Endothelial cell of hepatic sinusoid (primary cell): Measurements from ENCODE around the gene CHPF.

Source experiments
- in situ Hi-C: cut with HindIII; loops from 2 replicates; pipeline ENCODE4 v1.10.0; 2017; ENCODE audit warnings: low sequenced_read_pairs

Gene CHPF, protein sequence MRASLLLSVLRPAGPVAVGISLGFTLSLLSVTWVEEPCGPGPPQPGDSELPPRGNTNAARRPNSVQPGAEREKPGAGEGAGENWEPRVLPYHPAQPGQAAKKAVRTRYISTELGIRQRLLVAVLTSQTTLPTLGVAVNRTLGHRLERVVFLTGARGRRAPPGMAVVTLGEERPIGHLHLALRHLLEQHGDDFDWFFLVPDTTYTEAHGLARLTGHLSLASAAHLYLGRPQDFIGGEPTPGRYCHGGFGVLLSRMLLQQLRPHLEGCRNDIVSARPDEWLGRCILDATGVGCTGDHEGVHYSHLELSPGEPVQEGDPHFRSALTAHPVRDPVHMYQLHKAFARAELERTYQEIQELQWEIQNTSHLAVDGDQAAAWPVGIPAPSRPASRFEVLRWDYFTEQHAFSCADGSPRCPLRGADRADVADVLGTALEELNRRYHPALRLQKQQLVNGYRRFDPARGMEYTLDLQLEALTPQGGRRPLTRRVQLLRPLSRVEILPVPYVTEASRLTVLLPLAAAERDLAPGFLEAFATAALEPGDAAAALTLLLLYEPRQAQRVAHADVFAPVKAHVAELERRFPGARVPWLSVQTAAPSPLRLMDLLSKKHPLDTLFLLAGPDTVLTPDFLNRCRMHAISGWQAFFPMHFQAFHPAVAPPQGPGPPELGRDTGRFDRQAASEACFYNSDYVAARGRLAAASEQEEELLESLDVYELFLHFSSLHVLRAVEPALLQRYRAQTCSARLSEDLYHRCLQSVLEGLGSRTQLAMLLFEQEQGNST

DNA sequence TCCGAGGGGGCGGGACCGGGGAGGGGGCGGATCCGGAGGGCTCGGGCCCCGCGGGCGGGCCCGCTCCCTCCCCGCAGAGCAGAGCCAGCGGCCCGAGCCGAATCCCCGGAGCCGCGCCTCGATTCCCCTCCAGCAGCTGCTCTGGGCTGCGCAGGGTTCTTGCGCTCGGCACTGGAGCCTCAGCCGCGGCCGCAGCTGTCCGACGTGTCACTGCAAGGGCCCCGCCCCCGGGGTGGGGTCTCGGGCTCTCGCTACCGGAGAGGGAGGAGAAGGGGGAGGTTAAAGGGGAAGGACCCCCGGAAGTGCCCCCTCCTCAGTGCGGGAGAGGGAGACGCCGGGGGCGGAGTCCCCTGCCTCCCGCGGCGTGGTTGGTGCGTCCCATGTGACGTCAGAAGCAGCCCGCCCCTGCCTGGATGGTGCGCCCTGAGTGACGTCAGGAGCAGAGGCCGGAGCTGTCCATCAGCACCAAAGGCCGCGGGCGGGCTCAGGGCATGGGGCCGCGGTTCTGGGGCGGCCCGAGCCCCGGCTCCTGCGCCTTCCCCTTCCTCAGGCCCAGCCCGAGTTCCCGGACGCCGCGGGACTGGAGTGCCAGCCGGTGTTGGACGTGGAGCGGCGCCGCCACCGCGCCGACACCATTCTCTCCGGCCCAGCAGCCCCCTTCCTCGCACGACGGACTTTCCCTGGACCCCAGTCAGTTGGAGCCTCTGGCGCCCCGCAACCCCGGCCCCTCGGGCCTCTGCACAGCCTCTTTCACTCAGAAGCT is at the start of gene CHPF, which contains the start of gene TMEM198:
TSS of gene CHPF (minus strand) at position 214 of the 763 bp plus-strand sequence. CDS start 271 bp downstream, outside the sequence.
TSS of gene TMEM198 (plus strand) at position 433 of the 763 bp plus-strand sequence. CDS start 700 bp downstream, outside the sequence.
- in situ Hi-C loops: loop anchor here (5.0 kb wide), 3 partner anchors 41 to 104 kb away; no protein-coding TSS in a partner anchor

DNA sequence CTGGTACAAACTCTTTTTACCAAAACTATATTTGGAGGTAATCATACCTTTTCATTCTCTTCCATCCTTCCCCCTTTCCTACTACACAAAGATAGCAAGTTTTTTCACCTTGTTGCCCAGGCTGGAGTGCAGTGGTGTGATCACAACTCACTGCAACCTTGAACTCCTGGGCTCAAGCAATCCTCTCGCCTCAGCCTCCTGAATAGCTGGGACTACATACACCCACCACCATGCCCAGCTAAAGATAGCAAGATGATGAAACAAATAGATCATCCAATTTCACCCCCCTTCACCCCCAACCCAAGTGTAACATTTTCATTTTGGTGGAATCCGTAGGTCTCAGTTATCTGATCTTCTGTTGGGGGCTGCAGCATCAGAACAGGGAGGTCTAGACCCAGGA is 49.5 kb upstream of the CHPF start:
- in situ Hi-C loops: no loop called here

DNA sequence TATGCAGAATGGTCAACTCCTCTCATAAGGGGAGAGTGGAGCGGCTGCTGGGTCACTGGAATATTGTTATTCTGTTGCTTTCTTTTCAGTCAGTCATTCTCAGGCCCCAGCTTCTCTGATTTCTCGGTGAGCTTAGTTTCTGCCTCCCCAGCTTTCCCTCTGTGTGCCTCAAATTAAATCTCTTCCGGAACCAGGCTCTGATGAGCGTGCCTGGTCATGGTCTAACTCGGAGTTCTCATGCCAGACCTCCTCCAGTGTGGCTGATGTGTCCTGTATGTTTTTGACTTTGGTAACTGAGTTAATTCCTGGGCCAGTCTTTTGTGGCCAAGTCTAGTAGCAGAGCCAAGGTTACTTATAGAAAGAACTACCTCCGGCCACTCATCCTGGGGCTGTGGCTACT is 49.1 kb upstream of the CHPF start:
- in situ Hi-C loops: no loop called here

DNA sequence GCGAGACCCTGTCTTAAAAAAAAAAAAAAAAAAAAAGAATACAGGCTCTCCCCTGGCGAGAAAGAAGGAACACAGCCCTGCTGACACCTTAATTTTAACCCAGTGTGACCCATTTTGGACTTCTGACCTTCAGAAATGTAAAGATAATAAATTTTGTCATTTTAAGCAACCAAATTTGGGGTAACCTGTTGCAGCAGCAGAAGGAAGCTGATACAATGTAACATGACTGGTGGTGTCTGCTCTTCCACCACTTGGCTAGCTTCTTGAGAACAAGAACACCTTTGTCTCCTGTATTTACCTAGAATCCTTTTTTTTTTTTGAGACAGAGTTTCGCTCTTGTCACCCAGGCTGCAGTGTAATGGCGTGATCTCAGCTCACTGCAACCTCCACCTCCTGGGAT is 47.5 kb upstream of the CHPF start:
- in situ Hi-C loops: no loop called here

DNA sequence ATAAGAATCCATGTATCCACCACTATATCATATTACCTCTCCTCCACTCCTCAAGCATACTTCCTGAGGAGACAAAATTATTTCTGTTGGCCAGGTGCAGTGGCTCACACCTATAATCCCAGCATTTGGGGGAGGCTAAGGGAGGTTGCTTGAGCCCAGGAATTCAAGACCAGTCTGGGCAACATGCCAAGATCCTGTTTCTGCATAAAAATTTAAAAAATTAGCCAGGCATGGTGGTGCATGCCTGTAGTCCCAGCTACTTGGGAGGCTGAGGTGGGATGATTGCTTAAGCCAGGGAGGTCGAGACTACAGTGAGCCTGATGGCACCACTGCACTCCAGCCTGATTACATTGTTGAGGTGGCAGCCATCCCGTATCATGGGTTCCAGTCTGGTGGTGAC is 37.7 kb upstream of the CHPF start:
- in situ Hi-C loops: no loop called here

DNA sequence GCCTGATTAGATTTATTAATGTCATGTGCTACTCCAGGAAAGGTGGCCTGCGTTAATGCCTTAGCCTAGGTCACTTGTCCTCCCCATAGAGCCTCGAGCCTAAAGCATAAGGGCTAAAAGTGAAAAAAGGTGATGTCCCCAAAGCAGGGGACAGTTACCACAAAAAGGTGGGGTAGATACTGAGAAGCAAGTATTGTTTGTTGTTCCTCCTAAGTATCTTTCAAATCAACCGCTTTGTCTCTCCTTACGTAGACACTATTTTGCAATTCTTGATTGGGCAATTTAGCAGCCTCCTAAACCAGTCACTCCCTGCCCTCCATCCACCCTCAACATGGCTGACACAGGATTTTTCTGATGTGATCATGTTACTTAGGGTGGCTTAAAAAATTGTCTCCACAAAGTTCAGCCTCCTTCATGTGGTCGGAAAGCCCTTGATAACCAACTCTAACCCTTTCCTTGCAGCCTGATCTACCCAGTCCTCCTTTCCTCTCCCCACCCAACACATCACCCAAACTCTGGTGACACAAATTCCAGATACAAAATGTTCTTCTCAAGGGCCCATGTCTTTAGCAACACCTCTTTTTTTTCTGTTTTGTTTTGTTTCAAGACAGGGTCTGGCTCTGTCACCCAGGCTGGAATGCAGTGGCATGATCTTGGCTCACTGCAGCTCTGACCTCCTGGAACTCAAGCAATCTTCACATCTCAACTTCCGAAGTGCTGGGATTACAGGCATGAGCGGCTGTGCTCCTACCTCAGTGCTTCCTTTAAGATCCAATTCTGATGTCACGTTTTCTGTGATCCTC is 35.4 kb upstream of the CHPF start:
- in situ Hi-C loops: loop anchor here (5.0 kb wide), 1 partner anchor 78 kb away; no protein-coding TSS in a partner anchor

DNA sequence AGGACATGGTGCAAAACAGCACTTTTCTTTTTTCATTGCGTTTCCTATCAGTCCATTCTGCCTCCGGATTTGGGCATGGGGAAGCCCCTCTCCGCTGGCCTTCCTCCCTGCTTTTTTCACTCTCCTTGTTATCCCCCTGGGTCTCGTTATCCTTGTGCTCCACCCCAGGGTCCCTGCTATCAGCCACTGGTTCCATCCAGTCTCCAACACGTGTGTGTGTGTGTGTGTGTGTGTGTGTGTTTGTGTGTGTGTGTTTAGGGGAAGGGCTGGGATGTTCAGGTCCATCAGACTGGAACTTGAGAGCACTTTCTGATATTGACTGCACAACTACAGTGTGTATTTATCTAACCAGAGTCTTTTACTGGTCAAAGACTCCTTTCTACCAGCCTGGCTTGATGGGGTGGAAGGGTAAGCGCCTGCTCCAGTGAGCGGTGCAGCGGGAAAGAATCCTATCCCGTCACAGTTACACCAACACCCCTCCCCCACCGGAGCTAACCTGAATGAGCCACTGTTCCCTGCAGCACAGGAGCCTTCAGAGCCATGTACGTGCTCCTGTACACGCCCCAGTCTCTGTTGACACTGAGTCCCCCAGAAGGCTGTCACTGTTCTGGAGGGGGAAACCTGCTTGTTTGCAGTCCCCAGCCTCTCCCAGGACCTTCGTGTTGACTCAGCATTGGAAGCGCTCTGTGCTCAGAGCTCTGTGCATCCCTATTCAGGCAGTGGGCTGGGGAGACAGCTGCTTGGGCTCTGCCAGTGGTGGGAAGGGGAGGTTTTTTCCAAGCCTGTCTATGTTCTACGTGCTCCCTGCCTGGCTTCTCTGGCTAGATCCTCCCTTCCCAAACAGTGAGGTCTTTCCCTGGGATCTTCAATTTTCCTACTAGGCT is 33.1 kb upstream of the CHPF start:
- in situ Hi-C loops: loop anchor here (5.0 kb wide), 1 partner anchor 81 kb away; no protein-coding TSS in a partner anchor

DNA sequence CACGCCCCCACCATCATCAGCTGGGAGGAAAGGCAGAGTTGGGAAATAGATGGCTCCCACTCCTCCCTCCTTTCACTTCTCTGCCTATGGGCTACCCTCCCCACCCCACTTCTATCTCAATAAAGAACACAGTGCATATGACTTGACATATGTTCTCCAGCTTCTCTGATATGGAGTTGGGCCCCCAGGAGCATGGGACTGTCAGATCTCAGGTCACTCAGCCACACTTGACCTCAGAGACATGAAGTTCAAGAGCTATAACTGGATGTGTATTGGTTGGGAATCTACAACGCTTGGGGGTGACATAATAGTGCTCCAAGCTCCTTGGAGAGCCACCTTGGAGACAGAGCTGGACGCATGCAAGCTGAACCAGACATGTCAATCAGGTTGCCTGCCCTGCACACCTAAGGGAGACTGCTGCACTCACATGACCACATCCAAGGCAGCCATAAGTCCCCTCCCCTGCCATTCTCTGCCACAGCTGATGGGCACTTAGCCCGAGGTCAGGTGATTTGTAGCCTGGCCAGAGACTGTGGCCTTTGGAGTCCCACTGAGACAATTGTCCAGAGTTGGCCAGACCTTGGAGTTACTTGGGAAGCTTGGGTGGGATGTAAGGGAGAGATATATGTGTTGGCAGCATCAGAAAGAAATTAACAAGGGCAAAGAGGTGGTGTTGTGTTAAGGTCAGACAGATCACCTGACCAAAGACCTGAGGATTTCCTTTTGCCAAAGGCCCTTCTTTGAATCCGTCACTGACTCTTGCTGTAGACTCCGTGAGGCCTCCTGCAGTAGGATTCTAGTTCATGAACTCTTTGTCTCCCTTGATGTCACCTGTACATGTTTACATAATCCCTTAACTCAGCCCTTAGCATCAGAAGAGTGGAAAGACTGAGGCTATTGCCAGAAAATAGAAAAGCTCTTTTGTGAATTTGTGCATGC is 32.2 kb upstream of the CHPF start:
- in situ Hi-C loops: loop anchor here (5.0 kb wide), 1 partner anchor 81 kb away; no protein-coding TSS in a partner anchor

DNA sequence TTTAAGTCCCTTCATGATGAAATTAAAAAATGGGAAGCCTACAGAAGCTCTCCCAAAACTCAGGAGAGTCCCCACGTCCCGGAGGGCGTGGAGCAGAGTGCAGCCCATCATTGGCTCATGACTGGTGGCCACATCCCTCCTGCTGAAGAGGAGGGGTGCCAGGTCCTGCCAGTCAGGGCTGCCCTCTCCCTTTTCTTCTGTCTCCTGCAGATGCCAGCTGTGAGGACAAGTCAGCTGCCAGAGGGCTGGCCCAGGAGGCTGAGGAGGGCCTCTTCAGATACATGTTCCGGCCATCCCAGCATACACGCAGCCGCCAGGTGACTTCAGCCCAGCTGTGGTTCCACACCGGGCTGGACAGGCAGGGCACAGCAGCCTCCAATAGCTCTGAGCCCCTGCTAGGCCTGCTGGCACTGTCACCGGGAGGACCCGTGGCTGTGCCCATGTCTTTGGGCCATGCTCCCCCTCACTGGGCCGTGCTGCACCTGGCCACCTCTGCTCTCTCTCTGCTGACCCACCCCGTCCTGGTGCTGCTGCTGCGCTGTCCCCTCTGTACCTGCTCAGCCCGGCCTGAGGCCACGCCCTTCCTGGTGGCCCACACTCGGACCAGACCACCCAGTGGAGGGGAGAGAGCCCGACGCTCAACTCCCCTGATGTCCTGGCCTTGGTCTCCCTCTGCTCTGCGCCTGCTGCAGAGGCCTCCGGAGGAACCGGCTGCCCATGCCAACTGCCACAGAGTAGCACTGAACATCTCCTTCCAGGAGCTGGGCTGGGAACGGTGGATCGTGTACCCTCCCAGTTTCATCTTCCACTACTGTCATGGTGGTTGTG is 31.1 kb upstream of the CHPF start:
- in situ Hi-C loops: loop anchor here (5.0 kb wide), 1 partner anchor 83 kb away; no protein-coding TSS in a partner anchor

DNA sequence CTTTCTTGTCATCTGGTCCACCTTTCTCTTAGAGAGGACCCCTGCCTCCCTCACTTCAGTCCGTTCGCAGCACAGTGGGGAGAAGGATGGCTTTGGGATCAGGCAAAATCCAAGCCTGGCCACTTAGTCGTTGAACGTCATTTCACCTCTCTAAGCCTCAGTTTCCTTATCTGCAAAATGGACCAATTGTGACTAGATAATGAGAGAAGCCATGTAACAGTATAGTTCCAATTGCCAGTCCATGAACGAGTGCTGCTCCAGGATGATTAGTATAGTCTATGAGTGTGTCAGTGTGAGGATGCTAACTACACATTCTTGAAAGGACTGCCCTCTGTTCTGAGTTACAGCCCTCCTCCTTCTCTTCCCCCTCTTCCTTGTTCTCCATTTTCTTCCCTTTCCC is 29.6 kb upstream of the CHPF start:
- in situ Hi-C loops: no loop called here

DNA sequence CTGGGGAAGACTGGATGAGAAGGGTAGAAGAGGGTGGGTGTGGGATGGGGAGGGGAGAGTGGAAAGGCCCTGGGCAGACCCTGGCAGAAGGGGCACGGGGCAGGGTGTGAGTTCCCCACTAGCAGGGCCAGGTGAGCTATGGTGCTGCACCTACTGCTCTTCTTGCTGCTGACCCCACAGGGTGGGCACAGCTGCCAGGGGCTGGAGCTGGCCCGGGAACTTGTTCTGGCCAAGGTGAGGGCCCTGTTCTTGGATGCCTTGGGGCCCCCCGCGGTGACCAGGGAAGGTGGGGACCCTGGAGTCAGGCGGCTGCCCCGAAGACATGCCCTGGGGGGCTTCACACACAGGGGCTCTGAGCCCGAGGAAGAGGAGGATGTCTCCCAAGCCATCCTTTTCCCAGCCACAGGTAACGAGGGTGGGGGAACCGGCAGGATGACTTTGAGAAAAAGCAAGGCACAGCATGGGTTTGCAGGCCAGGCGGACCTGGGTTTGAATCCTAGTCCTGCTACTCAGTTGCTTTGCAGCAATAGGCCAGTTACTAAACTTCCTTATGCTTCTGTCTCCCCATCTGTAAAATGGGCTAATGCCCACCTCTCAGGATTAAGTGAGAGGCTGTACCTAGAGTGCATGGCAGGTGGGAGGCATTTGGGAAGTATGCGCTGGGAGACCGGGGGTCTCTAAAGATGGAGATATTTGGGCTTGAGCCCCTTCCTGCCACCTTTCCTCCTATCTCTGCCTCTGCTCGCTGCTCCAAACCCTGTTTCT is 28.8 kb upstream of the CHPF start, which contains the start of gene INHA:
TSS of gene INHA (plus strand) at position 74 of the 765 bp plus-strand sequence. CDS start at position 139, 65 bp downstream.
- in situ Hi-C loops: no loop called here

DNA sequence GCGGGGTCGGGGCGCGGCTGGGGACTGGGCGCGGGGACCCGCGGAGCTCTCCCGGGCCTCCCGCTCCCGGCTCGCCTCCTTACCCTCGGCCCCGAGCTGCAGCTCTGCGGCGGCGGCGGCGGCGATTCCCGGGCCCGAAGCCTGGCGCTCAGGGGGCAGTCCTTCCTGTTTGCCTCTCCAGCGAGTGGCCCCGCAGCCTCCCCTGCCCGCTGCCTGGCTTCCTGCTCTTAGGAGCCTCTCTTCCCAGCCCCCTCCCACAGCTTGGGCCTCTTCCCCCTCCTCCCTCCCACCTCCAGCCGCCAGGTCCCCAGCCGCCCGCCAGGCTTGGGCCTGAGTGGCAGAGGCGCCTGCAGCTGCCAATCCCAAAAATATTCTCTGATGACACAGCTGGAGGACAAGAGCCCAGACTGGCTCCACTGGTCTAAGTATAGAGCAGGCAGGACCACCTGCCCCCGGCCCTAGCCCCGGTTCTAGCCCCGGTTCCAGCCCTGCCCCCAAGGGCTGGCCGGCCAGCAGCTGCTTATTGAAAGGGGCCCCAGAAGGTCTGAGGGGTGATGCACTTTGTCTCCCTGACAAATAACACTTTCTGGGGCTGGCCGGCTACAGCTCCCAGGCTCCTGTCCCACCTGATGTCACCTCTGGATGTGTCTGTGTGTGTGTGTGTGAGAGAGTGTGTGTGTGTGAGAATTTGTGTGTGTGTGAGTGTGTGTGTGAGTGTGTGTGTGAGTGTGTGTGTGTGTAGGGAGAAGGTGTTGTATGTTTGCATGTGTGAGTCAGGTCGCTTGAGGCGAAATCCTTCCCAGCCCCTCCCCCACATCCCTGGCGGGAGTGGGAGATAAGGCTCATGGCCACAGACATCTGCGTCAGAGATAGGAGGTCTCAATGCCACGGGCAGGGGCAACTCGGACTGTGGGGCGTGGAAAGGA is 28.0 kb upstream of the CHPF start, which contains the start of gene OBSL1:
TSS of gene OBSL1 (minus strand) at position 229 of the 926 bp plus-strand sequence. CDS start 307 bp downstream, outside the sequence.
- in situ Hi-C loops: no loop called here

DNA sequence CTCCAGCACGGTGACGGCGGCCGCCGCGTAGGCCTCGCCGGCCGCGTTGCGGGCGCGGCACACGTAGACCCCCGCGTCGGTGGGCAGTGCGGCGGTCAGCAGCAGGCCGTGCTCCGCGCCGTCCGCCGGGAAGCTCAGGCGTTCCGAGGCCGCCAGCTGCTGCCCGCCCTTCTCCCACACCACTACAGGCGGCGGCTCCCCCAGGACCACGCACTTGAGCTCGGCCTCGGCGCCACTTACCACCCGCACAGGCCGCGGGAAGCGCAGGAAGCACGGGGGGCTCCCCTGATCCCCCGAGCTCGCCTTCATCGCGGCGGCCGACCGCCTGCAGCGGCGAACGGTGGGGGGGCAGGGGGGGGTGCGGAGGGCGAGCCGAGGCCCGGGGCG is 27.3 kb upstream of the CHPF start:
- in situ Hi-C loops: no loop called here

DNA sequence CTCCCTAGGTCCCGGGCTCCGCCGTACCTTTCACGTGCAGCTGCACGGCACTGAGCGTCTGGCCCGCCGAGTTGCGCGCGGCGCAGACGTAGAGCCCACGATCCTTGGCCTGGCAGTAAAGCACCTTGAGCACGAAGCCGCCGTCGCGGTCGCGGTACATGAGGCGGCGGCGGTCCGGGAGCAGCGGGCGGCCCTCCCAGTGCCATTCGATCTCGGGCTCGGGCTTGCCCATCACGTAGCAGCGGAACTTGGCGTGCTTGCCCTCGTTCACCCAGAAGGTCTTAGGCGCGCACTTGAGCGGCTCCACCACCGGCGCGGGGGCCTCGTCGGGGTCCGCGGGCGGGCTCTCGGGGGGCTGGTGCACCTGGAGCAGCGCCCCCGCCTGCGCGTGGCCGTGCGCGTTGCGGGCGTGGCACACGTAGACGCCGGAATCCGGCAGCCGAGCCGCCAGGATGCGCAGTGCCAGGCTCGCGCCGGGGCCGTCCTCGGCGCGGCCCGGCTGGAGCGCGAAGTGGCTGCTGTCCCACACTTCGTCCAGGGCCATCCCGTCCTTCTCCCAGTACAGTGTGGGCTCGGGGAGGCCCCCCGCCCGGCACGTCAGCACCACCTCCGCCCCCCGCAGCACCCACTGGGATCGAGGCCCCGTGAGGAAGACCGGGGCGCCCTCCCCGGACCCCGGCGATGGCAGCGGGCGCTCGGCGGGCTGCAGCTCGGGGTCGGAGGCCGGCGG is 26.8 kb upstream of the CHPF start:
- in situ Hi-C loops: no loop called here
